Keratinocyte (primary cell): Measurements from ENCODE around the gene GKN1. TPM values are rescaled to one million over a fixed set of nuclear protein-coding genes. Genes with fewer than 3 reads are reported as not detected.

ENCODE experiments used
- DNase-seq: peaks from one replicate; pipeline ENCODE4 v3.0.0-alpha.2; 2011; ENCODE audit warnings: low read depth, missing footprints, low spot score
- FAIRE-seq: peaks from 2 replicates; lab custom pipeline; 2011; peaks lifted over from hg19 to GRCh38; lab: Jason Lieb, UNC
- H2AFZ ChIP-seq: 2 replicates; pipeline ENCODE4 v1.6.0; 2012; ENCODE audit warnings: low read length, control low read depth, inconsistent platforms; ENCODE audit not compliant: control insufficient read depth
- H3K27ac ChIP-seq: 2 replicates; pipeline ENCODE4 v1.5.1; 2011; ENCODE audit warnings: low read length; ENCODE audit not compliant: control insufficient read depth, insufficient read depth
- H3K27me3 ChIP-seq: 3 replicates; pipeline ENCODE4 v1.6.0; 2011; ENCODE audit warnings: low read length; ENCODE audit not compliant: control insufficient read depth, insufficient read depth; ENCODE audit errors: extremely low read depth
- H3K36me3 ChIP-seq, 2 experiments: 2 replicates in 1 of 2; 3 replicates in 1 of 2; pipeline ENCODE4 v1.5.1; 2011; ENCODE audit warnings: low read length in 2 of 2, mild to moderate bottlenecking in 1 of 2; ENCODE audit not compliant: control insufficient read depth in 2 of 2, insufficient read depth in 2 of 2; ENCODE audit errors: extremely low read depth in 1 of 2
- H3K4me1 ChIP-seq: 3 replicates; pipeline ENCODE4 v1.5.1; 2011; ENCODE audit warnings: low read length; ENCODE audit not compliant: control insufficient read depth, insufficient read depth; ENCODE audit errors: extremely low read depth
- H3K4me2 ChIP-seq: 3 replicates; pipeline ENCODE4 v1.6.0; 2011; ENCODE audit warnings: low read depth, low read length; ENCODE audit not compliant: control insufficient read depth, insufficient read depth; ENCODE audit errors: extremely low read depth
- H3K4me3 ChIP-seq, 3 experiments: fragments of 200-600 bp in 1 of 3; sonication (generic) in 1 of 3; 2 replicates in 2 of 3; 3 replicates in 1 of 3; pipeline ENCODE4 v1.5.1; 2011 to 2016; ENCODE audit warnings: low read length in 3 of 3, mild to moderate bottlenecking in 3 of 3, control low read depth in 2 of 3, inconsistent platforms in 1 of 3, low read depth in 1 of 3, mixed read lengths in 1 of 3, mixed run types in 1 of 3, moderate library complexity in 1 of 3; ENCODE audit not compliant: control insufficient read depth in 2 of 3, insufficient read depth in 2 of 3; ENCODE audit errors: extremely low read depth in 1 of 3
- H3K79me2 ChIP-seq: 2 replicates; pipeline ENCODE4 v1.6.0; 2012; ENCODE audit warnings: low read length; ENCODE audit not compliant: control insufficient read depth, insufficient read depth
- H3K9ac ChIP-seq: 3 replicates; pipeline ENCODE4 v1.6.0; 2011; ENCODE audit warnings: low read length; ENCODE audit not compliant: control insufficient read depth, insufficient read depth; ENCODE audit errors: extremely low read depth
- H3K9me1 ChIP-seq: 3 replicates; pipeline ENCODE4 v1.6.0; 2011; ENCODE audit warnings: low read length; ENCODE audit not compliant: control insufficient read depth, insufficient read depth; ENCODE audit errors: extremely low read depth
- H3K9me3 ChIP-seq: 2 replicates; pipeline ENCODE4 v1.5.1; 2012; ENCODE audit warnings: low read depth, low read length; ENCODE audit not compliant: control insufficient read depth
- H4K20me1 ChIP-seq: 3 replicates; pipeline ENCODE4 v1.6.0; 2011; ENCODE audit warnings: low read length; ENCODE audit not compliant: control insufficient read depth, insufficient read depth; ENCODE audit errors: extremely low read depth
- EZH2 ChIP-seq: IDR thresholded peaks from one replicate; pipeline ENCODE4 v1.6.1; 2012; ENCODE audit warnings: inconsistent platforms, mild to moderate bottlenecking, low read length, moderate library complexity
- dilution Hi-C: fragments of 300-500 bp; cut with MboI; formaldehyde crosslinking; loops from one replicate; pipeline ENCODE4 v1.7.0; 2020; ENCODE audit warnings: low sequenced_read_pairs; ENCODE audit not compliant: extremely low pct_ligation_motif_present
- polyA plus RNA-seq, 5 experiments: library from polyadenylated mRNA; depleted of rRNA in 3 of 5; stranded (reverse) in 3 of 5; stranded (forward) in 1 of 5; unstranded in 1 of 5; fragments of >200 nt; gene quantifications; 1 replicate in 1 of 5; 2 replicates in 3 of 5; 3 replicates in 1 of 5; pipeline versions ENCODE4 v1.2.1 to v1.2.3, GENCODE V29; 2011 to 2012; ENCODE audit warnings: missing spikeins in 2 of 5, low read depth in 1 of 5, low replicate concordance in 1 of 5
- TF ChIP-seq, protein P1 (sequence below), 3 experiments: IDR thresholded peaks in 1 of 3; conservative IDR thresholded peaks in 1 of 3; optimal IDR thresholded peaks in 1 of 3; 2 replicates in 2 of 3; 3 replicates in 1 of 3; pipeline versions ENCODE3 to v1.5.1; 2011; ENCODE audit warnings: low read length in 3 of 3, mild to moderate bottlenecking in 3 of 3, moderate library complexity in 2 of 3, control low read depth in 1 of 3, inconsistent platforms in 1 of 3; ENCODE audit not compliant: insufficient read depth in 2 of 3; ENCODE audit errors: extremely low read depth in 1 of 3

GKN1 gene
- polyA plus RNA-seq, 1 donor (not counting 4 experiments of a cell fraction or from before 2014, with no cell fraction given): 0.49 TPM

DNA sequence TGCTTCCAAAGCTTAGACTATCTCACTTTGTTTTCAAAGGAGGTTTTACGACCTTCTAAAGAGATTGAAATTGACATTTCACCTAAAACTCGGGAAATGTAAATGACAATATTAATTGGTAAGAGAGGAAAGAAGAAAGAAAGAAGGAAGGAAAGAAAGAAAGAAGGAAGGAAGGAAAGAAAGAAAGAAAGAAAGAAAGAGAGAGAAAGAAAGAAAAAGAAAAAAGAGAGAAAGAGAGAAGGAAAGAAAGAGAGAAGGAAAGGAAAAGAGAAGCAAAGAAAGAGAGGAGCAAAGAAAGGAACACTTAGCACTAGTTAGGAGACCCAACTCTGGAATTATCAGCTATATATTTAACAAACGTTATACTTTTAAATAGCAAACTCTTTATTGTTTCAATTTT lies 3.7 kb downstream of the GKN1 start:
- no peaks in the 10 kb centered on the region for H3K36me3 ChIP-seq
- no peaks in the 10 kb centered on the region for H3K79me2 ChIP-seq
- no peak overlapping the region for H3K27ac ChIP-seq
- no peaks in the 10 kb centered on the region for H3K9me3 ChIP-seq
- H3K4me2 ChIP-seq: no peak overlapping the region
- dilution Hi-C loops: no loop called here
- FAIRE-seq (no peak), DNase-seq (no peak)
- peaks cover 3% of the 10 kb centered on the region for H3K27me3 ChIP-seq
- H2AFZ ChIP-seq: no peak overlapping the region
- H3K4me3 ChIP-seq: no peak overlapping the region
- TF ChIP-seq, protein P1, sequence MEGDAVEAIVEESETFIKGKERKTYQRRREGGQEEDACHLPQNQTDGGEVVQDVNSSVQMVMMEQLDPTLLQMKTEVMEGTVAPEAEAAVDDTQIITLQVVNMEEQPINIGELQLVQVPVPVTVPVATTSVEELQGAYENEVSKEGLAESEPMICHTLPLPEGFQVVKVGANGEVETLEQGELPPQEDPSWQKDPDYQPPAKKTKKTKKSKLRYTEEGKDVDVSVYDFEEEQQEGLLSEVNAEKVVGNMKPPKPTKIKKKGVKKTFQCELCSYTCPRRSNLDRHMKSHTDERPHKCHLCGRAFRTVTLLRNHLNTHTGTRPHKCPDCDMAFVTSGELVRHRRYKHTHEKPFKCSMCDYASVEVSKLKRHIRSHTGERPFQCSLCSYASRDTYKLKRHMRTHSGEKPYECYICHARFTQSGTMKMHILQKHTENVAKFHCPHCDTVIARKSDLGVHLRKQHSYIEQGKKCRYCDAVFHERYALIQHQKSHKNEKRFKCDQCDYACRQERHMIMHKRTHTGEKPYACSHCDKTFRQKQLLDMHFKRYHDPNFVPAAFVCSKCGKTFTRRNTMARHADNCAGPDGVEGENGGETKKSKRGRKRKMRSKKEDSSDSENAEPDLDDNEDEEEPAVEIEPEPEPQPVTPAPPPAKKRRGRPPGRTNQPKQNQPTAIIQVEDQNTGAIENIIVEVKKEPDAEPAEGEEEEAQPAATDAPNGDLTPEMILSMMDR (optimal IDR thresholded peaks at IDR 0.05 in 1 of 3, IDR thresholded peaks at IDR 0.05 in 1 of 3, conservative IDR thresholded peaks at IDR 0.05 in 1 of 3; ENCODE audit: extremely low read depth in 1 of 3, insufficient read depth in 2 of 3, low read length in 3 of 3): no peak
- TF ChIP-seq EZH2: no peak
- H4K20me1 ChIP-seq: no peaks in the 10 kb centered on the region
- H3K4me1 ChIP-seq: peaks cover 4% of the 10 kb centered on the region
- no peak overlapping the region for H3K9ac ChIP-seq
- no peaks in the 10 kb centered on the region for H3K9me1 ChIP-seq

DNA sequence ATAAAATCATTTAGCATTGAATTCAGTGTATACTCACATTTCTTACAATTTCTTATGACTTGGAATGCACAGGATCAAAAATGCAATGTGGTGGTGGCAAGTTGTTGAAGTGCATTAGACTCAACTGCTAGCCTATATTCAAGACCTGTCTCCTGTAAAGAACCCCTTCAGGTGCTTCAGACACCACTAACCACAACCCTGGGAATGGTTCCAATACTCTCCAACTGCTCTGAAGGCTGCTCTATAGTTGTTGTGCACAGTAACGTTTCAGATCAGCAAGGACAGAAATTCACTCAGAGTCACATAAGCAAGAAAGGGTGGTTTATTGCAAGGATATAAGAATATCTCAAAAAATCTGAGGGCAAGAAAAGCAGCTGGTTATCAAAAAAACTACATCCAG lies 6.5 kb downstream of the GKN1 start:
- no peak overlapping the region for H3K9ac ChIP-seq
- H3K9me1 ChIP-seq: no peaks in the 10 kb centered on the region
- H3K4me3 ChIP-seq: no peak overlapping the region
- H2AFZ ChIP-seq: no peak overlapping the region
- H3K9me3 ChIP-seq: no peaks in the 10 kb centered on the region
- no peak overlapping the region for H3K4me2 ChIP-seq
- TF ChIP-seq EZH2: no peak
- TF ChIP-seq, protein P1 (optimal IDR thresholded peaks at IDR 0.05 in 1 of 3, IDR thresholded peaks at IDR 0.05 in 1 of 3, conservative IDR thresholded peaks at IDR 0.05 in 1 of 3; ENCODE audit: extremely low read depth in 1 of 3, insufficient read depth in 2 of 3, low read length in 3 of 3): no peak
- no peaks in the 10 kb centered on the region for H3K4me1 ChIP-seq
- FAIRE-seq (no peak), DNase-seq (no peak)
- peaks cover 3% of the 10 kb centered on the region for H3K27me3 ChIP-seq
- no peaks in the 10 kb centered on the region for H4K20me1 ChIP-seq
- no peak overlapping the region for H3K27ac ChIP-seq
- H3K36me3 ChIP-seq: no peaks in the 10 kb centered on the region
- dilution Hi-C loops: no loop called here
- no peaks in the 10 kb centered on the region for H3K79me2 ChIP-seq
